Right ventricle myocardium inferior (tissue), 1 donor: ENCODE results near the gene SNRPD2. TPM values are rescaled to one million over a fixed set of nuclear protein-coding genes. Genes with fewer than 3 reads are reported as not detected.
"Not testable (repeated sequence)": the region's sequence is repeated elsewhere in the genome, so short reads cannot be mapped to it uniquely, and the experiment has no call there.

Experiments used
- ATAC-seq: fragments of 200-7000 bp; cut with Tn5 transposase; one replicate; pipeline ENCODE4 v1.9.1; 2020; ENCODE audit warnings: mild to moderate bottlenecking, moderate library complexity
- DNase-seq: peaks from one replicate; pipeline ENCODE4 v3.0.0; 2021; ENCODE audit errors: missing footprints
- intact Hi-C: fragments of 100-400 bp; cut with DNase I; formaldehyde crosslinking; loops from one replicate; pipeline ENCODE4 v1.11.0; 2022
- total RNA-seq: library from RNA; stranded (reverse); fragmentation: NEBNext Ultra II Directional; extraction: Animal tissue kit (Norgen Biotek cat#: 25700); gene quantifications from one replicate; pipeline ENCODE4 v1.2.1, GENCODE V29; 2021
- donor health status: DM: no; HTN: yes; CAD: no; lungs with severe emphysema.

The SNRPD2 gene
- total RNA-seq, 1 donor from 2014 or later = 252 TPM

- intact Hi-C loops = no loop called here
- ATAC-seq (no peak), DNase-seq (no peak)
Measured at GRCh38 chr19:45710356-45711130, 18.8 kb upstream of the SNRPD2 start.

- DNase-seq (no peak), ATAC-seq (no peak)
- intact Hi-C loops = no loop called here
Measured at GRCh38 chr19:45705710-45706415, 14.1 kb upstream of the SNRPD2 start.

DNA sequence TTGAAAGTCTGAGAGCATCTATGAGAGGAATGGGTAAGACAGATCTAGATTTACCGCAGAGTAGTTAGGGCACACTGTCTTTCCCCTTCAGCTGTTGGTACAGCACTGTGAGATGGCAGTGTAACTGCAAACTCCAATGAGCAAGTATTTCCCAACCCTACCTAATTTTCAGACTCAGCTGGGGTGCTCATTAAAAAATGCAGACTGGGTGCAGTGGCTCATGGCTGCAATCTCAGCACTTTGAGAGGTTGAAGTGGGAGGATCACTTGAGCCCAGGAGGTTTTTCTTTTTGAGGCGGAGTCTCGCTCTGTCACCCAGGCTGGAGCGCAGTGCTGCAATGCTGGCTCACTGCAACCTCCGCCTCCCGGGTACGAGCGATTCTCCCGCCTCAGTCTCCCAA is 13.4 kb upstream of the SNRPD2 start:
- intact Hi-C loops = no loop called here
- no peak for ATAC-seq

DNA sequence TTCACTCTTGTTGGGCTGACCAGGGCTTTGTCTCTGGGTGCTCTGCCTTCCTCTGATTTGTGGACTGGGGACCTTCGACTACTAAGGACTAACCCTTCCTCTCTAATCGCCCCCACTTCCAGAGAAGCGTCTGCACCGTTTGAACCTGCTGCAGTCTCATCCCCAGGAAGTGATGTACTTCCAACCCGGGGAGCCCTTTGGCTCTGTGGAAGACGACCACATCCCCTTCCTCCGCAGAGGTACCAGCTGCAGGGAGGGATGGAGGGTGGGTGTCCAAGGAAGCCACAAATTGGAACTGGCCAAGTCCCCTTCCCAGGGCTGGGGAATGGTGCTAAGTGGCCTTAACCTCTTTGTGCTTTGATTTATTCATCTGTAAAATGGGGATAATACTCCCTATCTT is 9.9 kb upstream of the SNRPD2 start:
- intact Hi-C loops = no loop called here
- ATAC-seq = no peak

More for the DNA sequence above, 13.4 kb upstream of the SNRPD2 start:
- DNase-seq = peak; percentile 37

GRCh38 chr19:45693106-45693788 is 1.5 kb upstream of the SNRPD2 start:
- intact Hi-C loops = loop anchor here (2.0 kb wide), 2 partner anchors 24 to 74 kb away; no protein-coding TSS in a partner anchor
- DNase-seq (peak; percentile 91), ATAC-seq (peak; percentile 29)

More for the DNA sequence above, 9.9 kb upstream of the SNRPD2 start:
- DNase-seq = peak; percentile 20

DNA sequence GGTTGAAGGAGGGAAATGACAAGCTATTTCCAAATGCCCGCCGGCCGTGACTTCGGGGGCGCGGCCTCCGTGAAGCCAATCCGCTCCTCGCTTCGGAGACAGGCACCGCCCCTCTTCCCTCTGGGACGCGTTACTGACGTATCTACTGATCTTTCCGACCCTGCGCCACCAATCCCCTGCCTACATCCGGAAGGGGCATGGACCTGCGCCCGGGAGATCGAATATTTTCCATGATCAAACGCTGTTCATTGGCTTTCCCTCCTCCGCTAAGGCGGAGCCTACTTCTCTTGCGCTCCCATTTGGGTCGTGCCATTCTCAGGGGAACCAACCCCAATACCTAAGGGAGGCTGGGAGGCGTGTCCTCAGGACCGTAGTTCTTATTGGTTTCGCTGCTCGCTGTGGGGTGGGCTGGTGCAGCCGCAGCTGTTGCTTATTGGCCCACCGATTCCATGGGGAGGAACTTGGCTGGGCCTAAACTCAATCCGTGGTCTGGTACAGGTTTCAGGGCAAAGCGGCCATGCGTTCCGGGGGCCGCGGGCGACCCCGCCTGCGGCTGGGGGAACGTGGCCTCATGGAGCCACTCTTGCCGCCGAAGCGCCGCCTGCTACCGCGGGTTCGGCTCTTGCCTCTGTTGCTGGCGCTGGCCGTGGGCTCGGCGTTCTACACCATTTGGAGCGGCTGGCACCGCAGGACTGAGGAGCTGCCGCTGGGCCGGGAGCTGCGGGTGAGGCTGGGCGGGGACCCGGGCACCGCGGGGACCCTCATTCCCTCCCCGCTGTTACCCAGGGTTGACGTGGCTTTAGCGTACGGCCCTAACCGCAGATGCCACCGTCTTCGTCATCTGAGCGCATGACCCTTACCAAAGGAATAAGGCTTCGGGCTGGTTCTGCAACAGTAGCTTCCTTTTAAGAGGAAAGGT is 693 bp upstream of the SNRPD2 start, which contains the start of gene QPCTL:
TSS of gene QPCTL (plus strand) at position 480 of the 919 bp plus-strand sequence. CDS start at position 518, 38 bp downstream.
- peak; percentile 97 for DNase-seq
- intact Hi-C loops = loop anchor here (2.0 kb wide), 2 partner anchors 24 to 74 kb away; no protein-coding TSS in a partner anchor
- ATAC-seq = peak; percentile 95

DNA sequence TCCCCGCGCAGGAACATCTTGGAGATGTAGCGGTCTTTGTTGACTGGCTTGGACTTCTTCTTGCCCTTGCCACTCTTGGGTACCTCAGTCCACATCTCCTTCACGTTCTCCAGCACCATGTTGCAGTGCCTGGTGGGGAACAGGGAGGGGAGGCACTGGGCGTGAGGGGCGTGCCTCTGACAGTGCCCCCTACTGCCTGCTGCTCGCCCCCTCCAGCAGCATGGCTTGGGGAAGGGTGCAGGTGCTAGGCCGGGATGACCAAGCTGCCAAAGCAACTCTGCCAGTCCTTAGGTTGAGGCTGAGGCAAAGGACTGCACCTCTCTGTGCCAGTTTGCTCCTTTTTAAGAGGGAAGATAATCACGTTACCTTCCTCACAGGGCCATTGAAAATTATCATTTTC is 4.2 kb downstream of the SNRPD2 start:
- ATAC-seq = no peak
- intact Hi-C loops = no loop called here
- peak; percentile 8 for DNase-seq

GRCh38 chr19:45685045-45685444 is 6.7 kb downstream of the SNRPD2 start:
- intact Hi-C loops, ATAC-seq: not testable (repeated sequence)
- DNase-seq = peak; percentile 13

GRCh38 chr19:45682908-45683307 is 8.8 kb downstream of the SNRPD2 start:
- ATAC-seq (no peak), DNase-seq (no peak)
- intact Hi-C loops = loop anchor here (5.0 kb wide), 1 partner anchor 161 kb away; no protein-coding TSS in a partner anchor

- no peak for ATAC-seq
- intact Hi-C loops = loop anchor here (5.0 kb wide), 1 partner anchor 160 kb away; no protein-coding TSS in a partner anchor
- DNase-seq = peak; percentile 26
Measured at GRCh38 chr19:45682117-45682516, 9.6 kb downstream of the SNRPD2 start.

- ATAC-seq = peak; percentile 86
- intact Hi-C loops = loop anchor here (5.0 kb wide), 1 partner anchor 159 kb away; no protein-coding TSS in a partner anchor
- peak; percentile 94 for DNase-seq
Measured at GRCh38 chr19:45681391-45682015, 10.2 kb downstream of the SNRPD2 start.

DNA sequence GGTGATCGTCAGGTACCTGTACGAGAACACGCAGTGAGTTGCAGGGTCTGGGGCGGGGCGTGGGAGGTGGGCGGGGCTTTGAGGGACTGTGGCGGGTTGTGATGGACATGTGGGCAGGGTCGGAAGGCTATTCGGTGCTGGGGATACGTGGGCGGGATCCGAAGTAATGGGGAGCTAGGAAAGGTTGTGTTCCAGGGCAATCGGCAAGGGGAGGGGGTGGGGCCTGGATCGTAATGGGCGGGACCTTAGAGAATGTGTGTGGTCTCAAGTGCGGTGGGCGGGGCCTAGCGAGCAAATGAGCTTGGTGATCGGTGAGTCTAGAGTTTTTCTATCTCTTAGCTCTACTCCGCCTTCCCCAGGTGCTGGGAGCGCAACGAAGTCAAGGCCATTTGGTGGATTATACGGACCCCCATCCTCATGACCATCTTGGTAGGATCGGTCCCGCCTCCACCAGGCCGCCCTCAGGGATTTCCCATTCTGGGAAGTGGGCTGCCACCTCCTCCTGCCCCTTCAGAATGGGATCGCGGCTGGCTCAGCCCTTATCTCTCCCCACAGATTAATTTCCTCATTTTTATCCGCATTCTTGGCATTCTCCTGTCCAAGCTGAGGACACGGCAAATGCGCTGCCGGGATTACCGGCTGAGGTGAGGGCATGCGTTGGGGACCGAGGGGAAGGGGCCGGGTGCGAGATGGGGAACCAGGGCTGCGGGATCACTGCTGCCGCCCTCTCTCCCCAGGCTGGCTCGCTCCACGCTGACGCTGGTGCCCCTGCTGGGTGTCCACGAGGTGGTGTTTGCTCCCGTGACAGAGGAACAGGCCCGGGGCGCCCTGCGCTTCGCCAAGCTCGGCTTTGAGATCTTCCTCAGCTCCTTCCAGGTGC is 14.2 kb downstream of the SNRPD2 start:
- ATAC-seq (peak; percentile 36), DNase-seq (peak; percentile 76)
- intact Hi-C loops = no loop called here

DNA sequence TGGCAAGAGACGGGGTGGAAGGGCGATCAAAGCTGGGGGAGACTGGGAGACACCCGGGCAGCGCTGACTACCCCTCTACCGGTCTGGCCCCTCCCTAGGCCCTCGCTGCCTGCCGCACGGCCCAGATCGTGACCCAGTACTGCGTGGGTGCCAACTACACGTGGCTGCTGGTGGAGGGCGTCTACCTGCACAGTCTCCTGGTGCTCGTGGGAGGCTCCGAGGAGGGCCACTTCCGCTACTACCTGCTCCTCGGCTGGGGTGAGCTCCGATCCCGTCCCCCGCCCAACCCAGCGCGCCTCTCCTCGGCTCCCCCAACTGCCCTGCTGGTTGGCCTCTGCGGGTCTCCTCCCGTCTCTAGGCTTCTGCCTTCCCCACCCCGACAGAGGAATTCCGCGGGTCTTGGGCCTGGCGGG is 14.9 kb downstream of the SNRPD2 start:
- intact Hi-C loops = no loop called here
- DNase-seq (peak; percentile 69), ATAC-seq (no peak)

DNA sequence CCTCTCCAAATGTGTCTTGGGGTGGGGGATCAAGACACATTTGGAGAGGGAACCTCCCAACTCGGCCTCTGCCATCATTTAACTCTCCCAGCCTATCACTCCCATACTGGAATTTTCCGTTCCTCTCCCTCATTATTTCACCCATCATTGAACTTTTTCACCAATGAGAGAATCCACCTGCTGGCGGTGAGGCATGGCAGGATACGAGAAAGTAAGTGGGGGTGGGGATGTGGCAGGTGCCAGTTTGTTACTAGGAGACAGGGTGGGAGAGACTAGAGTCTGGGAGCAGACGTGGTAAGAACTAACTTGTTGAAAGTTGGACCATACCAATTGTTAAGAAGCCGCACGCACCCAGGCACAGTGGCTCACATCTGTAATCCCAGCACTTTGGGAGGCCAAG is 16.8 kb downstream of the SNRPD2 start:
- intact Hi-C loops = no loop called here
- no peak for ATAC-seq
- DNase-seq = peak; percentile 5

DNA sequence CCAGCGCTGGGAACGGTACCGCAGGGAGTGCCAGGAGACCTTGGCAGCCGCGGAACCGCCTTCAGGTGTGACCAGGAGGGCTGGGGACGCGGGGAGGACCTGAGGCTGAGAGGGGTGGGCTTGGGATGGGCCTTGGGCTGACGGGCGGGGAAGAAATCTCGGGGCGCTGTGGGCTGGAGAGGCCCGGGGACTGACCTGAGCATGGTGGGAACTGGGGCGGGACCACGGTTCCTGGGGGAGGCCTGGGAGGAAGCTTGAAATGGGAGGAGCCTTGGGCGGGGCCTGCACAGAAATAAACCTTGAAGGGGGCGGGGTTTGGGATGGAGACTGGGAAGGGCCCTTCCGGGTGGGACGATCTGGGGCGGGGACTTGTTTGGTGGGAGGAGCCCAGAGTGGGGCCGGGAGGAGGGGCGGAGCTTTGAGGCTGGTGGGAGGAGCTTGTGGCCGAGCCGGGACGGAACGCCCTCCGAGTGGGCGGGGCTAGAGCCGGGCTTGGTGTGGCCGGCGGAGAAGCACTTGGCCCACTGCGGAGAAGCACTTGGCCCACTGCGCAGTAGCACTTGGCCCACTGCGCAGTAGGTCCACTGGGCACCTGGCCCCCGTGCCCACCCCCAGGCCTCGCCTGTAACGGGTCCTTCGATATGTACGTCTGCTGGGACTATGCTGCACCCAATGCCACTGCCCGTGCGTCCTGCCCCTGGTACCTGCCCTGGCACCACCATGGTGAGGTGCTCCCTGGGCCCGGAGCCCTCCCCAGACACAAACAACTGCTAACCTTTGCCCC is 20.9 kb downstream of the SNRPD2 start:
- ATAC-seq (peak; percentile 64), DNase-seq (peak; percentile 84)
- intact Hi-C loops = no loop called here

GRCh38 chr19:45668342-45668871 is 23.3 kb downstream of the SNRPD2 start:
- ATAC-seq (no peak), DNase-seq (peak; percentile 73)
- intact Hi-C loops = no loop called here
